Astrocyte of the cerebellum (primary cell): Measurements from ENCODE around the gene NOS2.

Experiments
- DNase-seq: peaks from one replicate; pipeline ENCODE4 v3.0.0-alpha.2; 2011; ENCODE audit warnings: low read depth
- H3K4me3 ChIP-seq: 2 replicates; pipeline ENCODE4 v1.5.1; 2011; ENCODE audit warnings: mild to moderate bottlenecking, low read depth, low read length, moderate library complexity
- in situ Hi-C: cut with HindIII; loops from 2 replicates; pipeline ENCODE4 v1.10.0; 2017; ENCODE audit warnings: low sequenced_read_pairs
- TF ChIP-seq, protein P1 (sequence below): IDR thresholded peaks from 2 replicates; pipeline ENCODE4 v1.5.1; 2012; ENCODE audit warnings: low read length, low read depth, moderate library complexity, mild to moderate bottlenecking; ENCODE audit errors: missing control alignments

The NOS2 gene

DNA sequence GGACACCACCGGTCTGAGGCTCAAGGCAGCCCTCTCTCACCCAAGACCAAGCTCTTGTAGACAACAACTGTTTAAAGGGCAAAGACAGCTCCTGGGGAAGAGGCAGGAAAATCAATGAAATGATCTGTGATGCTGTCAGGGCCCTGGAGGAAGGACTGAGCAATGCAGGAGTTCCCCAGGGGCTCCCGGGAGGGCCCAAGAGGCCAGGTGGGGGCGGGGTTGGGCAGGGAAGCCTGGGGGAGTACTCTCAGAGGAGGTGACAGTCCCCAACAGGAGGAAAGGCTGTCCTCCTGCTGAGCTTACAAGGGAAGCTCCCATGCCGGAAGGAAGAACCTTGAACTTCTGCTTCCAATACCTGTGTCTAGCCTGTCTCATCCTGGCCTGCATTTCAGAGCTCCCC lies 8.3 kb upstream of the NOS2 start:
- TF ChIP-seq, protein P1, sequence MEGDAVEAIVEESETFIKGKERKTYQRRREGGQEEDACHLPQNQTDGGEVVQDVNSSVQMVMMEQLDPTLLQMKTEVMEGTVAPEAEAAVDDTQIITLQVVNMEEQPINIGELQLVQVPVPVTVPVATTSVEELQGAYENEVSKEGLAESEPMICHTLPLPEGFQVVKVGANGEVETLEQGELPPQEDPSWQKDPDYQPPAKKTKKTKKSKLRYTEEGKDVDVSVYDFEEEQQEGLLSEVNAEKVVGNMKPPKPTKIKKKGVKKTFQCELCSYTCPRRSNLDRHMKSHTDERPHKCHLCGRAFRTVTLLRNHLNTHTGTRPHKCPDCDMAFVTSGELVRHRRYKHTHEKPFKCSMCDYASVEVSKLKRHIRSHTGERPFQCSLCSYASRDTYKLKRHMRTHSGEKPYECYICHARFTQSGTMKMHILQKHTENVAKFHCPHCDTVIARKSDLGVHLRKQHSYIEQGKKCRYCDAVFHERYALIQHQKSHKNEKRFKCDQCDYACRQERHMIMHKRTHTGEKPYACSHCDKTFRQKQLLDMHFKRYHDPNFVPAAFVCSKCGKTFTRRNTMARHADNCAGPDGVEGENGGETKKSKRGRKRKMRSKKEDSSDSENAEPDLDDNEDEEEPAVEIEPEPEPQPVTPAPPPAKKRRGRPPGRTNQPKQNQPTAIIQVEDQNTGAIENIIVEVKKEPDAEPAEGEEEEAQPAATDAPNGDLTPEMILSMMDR, result no peak
- in situ Hi-C loops, result no loop called here
- no peak for DNase-seq
- no peak overlapping the region for H3K4me3 ChIP-seq

DNA sequence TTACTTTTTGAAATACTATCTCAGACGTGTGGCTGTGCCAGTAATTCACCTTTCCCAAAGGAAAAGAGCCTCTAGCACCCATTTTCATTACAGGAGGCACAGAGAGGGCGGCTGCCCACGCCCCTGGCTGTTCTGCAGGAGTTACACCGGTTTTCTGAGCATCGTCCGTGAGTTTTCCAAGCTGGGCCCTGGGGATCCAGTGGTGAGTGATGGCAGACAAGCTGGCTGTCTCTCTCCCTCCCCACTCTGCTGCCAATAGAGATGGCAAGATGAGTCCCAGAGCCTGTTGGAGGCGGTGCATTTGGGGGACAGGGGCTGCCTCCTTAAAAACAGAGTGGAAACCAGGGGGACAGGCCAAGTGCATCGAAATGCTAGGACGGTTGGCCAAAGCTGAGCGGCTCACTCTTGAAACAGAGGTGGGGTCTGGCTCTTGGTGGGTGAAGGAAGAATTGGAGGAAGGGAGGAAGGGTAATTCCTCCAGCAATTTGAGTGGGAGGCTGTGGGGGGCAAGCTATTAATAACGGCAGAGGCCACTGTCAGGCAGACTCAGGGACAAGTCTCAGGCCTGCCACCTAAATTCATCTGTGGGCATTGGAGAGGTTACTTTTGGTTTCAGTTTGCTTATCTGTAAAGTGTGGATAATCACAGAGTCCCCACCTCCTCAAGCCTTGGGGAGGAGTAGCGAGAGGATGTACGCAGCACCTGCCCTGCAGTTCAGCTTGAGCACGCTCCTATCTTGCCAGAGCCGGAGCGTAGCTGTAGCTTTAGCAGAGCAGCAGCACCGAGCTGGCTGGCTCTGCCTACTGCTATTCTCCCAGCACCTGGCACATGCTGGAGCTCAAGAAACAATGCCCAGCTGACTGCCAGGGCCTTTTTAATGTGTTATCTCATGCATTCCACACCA lies 7.5 kb upstream of the NOS2 start:
- H3K4me3 ChIP-seq, result no peak overlapping the region
- in situ Hi-C loops, result no loop called here
- TF ChIP-seq, protein P1, result no peak
- no peak for DNase-seq

DNA sequence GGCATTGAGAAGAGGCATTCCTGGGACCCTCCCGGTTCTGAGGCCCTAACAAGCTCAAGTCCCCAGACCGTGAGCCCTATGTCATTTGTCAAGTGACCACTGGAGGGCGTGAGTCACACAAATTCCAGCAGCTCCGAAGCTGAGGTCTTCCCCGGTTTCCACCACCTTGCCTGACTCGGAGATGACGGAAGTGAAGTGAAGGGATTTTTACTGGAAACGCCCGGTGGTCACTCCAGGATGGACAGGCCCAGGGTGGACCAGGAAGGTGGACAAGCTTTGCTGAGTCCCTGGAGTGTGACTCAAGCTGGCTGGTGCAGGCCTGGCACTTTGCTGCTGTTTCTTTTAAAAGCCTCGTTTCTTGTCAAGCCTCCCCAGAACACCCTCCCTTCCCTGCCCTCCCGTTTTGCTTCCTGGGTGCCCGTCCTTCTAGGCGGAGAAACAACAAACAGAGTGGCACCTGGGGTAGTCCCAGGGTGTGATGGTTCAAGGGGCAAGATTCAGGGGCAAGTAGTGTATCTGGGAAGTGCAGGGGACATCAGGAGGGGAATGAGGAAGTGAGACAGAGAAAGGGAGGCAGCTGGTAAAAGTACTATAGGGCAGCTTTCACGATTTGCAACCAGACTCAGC lies 5.3 kb upstream of the NOS2 start:
- peak; percentile 75 for DNase-seq
- H3K4me3 ChIP-seq, result no peak overlapping the region
- in situ Hi-C loops, result no loop called here
- TF ChIP-seq, protein P1, result peak; percentile 84

DNA sequence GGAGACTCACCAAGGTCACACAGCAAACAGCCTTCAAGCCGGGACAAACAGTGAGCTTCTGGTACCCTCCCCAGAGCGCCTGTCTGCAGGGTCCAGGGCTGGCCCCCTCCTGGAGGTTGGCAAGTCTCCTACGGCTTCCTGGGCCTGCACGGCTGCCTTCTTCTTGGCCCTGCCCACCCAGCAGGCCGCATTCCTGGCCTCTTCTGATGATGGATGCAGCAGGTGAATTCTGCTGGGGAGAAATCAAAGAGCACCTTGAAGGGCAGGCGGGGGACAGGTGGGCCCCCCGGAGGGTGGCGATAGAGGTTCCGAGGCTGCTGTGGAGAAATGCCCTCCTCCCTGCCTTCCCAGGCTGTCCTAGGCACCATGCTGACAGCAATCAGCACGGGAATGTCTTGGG lies 3.8 kb upstream of the NOS2 start:
- H3K4me3 ChIP-seq, result no peak overlapping the region
- in situ Hi-C loops, result no loop called here
- TF ChIP-seq, protein P1, result no peak
- no peak for DNase-seq

DNA sequence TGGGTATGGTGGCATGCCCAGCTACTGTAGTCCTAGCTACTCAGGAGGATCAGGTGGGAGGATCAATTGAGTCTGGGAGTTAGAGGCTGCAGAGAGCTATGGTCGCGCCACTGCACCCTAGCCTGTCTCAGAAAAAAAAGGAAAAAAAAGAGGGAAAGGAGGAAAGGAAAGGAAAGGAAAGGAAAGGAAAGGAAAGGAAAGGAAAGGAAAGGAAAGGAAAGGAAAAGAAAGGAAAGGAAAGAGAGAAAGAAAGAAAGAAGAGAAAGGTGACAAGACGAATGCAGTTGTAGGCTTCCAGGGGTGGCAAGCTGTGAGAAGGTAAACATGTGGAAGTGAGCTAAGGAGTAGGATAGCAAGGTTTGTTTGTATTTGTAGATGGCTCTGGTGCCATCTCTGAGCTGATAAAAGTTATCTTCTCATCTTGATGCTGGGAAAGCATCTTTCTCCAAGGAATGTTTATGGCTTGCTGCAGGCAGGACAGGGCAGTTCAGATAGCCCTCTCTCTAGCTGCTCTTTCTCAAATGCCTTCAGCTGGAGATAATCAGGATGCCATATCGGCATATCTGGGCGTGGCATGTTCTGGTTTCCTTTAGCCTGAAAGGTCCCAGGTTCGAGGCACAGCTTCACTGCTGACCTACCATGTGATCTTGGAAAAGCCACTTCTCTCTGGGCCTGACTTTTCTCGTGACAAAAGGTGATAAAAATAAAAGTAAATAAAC lies 2.8 kb upstream of the NOS2 start:
- no peak for DNase-seq
- TF ChIP-seq, protein P1, result no peak
- in situ Hi-C loops, result no loop called here
- H3K4me3 ChIP-seq, result no peak overlapping the region

DNA sequence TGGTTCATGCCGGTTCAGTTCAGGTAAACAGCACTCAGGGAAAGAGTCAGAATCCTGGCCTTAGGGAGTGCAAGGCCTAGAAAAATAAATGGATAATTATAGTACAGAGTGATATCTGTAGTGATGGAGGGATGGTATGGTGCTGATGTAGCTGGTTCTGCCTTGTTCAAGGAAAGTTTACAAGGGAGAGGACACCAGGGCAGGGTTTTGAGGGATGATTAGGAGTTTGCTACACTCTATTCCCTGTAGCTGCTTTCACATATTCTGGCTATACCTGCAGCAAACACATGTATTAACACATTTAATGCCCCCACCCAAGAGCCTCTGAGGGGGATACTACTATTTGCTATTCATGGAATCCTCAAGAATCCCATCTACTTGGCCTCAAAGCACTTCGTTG lies 1.7 kb upstream of the NOS2 start:
- H3K4me3 ChIP-seq, result no peak overlapping the region
- in situ Hi-C loops, result no loop called here
- TF ChIP-seq, protein P1, result no peak
- DNase-seq, result no peak
